Kasumi-1 (cell line): ENCODE measurements around the gene ATP1A2.

Source experiments
- DNase-seq, 2 experiments: peaks; one replicate each; lab custom pipeline; 2025; lab: John Stamatoyannopoulos, UW

The ATP1A2 gene

DNA sequence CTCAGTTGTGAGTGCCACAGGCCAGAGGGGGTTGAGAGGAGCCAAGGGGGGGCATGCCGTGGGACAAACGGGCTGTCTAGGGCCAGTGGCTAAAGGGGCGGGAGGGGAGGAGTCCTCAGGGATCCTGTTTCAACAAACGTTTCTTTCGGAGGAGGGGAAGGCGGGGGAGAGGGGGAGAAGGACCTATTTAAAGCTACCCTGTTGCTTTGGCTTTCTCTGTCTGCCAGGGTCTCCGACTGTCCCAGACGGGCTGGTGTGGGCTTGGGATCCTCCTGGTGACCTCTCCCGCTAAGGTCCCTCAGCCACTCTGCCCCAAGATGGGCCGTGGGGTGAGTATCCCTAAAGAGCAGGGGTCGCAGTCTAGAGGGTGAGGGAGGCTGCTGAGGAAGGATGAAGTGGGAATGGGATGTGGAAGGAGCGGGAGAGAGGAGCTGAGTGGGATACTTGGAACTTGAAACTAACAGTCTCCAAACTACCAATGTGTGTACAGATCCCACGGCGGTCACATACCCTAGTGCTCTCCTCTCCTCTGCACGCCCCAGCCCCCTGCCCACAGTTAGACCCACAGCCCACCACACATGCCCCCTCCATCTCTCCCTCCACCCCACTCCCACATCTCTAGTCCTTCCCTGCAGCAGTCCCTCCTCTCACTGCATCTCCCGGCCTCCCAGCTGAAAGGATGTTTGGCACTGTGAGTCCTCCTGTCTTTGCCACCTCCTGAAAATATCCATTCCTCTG is at the start of gene ATP1A2:
TSS of gene ATP1A2 (plus strand) at position 215 of the 738 bp plus-strand sequence. CDS start at position 318, 103 bp downstream.
- no peak for DNase-seq

DNA sequence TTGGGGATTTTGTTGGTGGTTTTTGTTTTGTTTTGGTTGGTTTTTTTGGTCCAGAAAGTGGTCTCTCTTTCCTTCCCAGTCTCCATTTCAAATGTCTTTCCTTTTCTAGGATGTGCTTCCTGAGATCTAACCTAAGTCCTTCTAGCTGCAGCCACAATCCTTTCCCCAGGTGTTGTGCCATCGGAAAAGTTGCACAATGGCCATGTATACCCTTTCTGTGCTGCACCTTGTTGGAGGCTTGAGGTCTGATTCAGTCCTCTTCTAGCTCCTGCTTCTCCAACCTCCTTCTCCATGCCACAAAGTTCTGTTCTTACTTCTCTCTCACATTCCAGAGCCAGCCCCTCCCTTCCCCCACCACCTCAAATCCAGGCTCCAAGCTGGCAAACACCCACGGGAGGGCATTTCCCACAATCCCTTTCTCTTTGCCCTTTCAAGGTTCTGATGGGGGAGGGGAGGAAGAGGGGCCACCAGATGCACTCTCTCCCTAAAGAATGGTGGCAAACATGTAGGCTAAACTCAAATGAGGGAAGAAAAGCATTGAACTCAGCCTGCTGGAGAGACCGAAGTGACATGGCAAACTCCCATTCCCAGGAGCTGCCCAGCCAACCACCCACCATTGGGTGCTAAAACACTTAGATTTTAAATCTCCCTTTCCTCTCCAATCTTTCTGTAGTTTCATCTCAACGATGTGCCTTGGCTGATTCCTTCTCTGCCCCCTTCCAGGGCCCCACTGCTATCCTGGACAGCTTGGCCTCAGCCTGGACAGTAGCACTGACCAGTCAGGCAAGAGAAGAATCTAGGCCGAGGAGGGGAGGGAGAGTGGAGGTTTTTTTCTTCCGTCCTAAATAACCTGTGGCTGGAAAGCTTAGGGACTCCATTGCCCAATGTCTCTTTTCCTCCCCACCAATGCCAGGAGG is 48.5 kb upstream of the ATP1A2 start:
- no peak for DNase-seq

DNA sequence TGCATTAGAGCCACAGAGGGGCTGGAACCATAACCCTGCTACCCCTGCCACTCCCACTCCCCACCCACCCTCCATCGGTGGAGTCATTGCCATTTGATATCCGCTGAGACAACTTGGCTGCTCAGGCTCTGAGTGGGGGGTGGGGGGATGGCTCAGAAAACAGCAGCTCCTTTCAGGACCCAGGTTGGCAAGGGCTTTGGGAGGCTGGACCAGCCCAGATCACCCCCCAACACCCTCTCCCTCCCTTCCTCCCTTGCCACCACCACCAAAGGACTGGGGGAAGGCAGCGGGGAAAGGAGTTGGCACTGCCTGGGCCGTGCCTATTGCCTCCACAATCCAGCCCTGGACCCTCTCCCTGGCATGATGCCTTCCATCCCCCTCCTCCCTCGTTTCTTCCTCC is 47.3 kb upstream of the ATP1A2 start:
- no peak for DNase-seq

DNA sequence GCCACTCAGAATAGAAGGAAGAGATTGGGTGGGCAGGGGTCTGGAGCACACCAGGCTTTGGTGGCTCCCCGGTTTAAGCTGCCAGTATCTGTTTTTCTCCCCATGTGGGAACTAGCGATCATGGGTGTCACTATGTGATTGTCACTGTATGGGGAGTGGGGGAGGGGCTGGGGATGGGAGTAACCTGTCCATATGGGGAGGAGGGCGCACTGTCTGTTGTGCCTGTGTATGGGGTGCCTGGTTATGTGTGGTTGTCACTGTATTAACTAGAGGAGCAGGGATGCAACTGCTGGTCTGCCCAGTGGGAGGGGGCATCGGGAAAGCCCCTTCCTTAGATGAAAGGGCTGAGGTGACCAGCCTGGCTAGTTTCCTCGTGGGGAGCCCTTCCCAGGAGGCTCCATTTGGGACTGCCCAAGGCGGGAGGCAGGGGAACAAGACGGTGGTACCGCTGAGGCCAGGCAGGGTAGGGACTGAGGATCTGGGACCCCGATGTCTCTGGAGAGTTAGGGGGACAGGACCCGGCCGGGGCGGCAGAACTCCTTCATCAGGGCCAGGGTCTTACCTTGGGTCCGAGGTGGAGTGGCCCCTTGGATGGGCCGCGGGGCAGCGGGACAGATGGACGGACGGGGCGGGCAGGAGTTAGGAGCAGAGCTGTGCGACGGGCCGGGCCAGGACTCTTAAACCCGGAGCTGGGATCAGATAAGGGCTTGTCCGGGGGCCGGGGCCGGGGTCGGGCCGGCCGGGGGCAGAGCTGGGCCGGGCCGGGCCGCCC is 45.9 kb upstream of the ATP1A2 start, which contains the start of gene KCNJ10:
TSS of gene KCNJ10 (minus strand) at position 701 of the 772 bp plus-strand sequence. CDS start 27,628 bp downstream, outside the sequence.
- DNase-seq, result no peak

DNA sequence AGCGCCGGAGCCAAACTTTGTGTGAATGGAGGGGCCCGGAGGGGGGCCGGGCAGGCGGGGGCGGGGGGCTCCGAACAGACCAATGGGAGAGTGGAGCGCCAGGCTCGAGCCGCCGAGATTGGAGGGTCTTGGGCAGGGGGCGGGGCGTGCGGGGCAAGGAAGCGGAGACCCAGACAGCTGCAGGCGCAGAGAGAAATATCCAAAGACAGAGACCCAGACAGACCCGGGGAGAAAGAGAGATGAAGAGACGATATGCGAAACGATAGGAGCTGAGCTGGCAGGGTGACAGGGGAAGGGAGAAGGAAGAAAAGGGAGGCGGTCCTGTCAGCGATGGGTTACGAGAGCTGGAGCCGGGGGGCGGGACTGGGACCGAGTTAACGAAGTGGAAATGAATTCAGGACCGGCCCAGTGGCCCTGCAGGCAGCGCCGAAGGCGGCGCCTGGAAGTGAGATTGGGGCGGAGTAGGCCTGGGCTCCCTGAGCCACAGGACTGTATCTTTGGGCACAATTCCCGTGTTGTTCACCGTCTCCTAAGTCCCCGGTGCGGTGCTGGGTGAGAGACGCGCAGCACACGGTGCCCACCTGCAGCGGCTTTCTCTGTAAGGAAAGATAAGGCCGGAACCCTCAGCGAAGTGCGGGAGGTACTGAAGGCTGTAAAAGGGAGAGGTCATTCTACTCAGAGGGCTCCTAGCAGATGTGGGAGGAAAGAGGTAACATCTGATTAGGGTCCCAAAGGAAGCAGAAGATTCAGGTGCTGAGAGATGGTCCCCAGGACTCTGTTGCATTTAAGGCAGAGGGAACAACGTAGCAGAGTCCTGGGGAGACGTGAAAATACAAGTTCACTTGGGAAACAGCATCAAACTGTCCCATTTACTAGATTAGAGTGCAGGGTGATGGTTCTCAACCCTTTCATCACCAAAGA is 45.1 kb upstream of the ATP1A2 start:
- DNase-seq, result peak; percentile 35 to 73

DNA sequence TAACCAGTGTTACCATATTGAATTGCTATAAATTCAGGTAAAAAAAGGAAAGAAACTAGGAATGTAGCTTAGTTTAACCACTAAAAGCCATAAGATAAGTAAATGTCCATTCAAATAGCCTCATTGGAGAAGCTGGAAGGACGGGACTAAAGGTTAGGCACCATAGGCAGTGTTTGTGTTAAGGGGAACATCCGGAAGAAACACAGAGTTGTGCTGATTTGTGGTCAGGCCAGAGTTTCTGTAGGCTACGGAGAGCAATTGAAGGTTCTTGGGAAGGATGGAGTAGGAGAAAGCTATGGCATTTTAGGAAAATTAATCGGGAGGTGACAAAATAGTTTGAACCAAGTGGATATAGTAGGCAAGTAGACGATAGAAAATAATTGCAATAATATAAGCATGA is 44.3 kb upstream of the ATP1A2 start:
- DNase-seq, result no peak

DNA sequence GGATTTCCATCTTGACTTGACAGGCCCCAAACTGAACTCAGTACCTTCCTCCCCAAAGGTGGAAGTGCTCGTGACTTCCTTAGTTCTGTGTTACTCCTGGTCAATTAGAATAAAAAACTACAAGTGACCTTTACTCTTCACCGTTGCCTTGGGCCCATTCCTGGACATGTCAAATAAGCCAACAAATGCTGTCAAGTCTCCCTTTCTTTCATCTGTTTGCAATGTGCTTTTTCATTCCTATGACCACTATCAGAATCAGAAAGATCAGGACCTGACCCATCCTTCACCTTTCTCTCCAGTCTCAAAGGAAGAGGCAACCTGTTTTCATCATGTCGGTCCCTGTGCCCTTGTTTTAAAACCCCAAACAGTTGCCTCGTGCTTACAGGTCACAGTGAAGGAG is 40.7 kb upstream of the ATP1A2 start:
- DNase-seq, result no peak

DNA sequence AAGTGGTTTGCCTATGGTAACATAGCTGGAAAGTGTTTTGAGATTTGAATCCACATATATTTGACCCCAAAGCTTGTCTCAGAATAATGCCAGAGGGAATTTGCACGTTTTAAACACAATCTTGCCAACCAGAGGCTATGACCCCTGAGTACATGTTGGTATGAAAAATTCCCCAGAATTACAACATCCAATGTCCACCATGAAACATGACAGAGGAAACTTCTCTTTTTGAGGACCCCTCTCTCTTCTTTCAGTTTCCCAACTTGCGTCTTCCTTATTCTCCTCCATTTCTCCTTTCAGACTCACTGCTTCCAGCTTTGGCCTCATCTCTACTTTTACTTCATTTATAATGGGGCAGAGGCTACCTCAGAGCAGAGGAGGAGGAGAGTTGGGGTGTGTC is 39.7 kb upstream of the ATP1A2 start:
- DNase-seq, result no peak

DNA sequence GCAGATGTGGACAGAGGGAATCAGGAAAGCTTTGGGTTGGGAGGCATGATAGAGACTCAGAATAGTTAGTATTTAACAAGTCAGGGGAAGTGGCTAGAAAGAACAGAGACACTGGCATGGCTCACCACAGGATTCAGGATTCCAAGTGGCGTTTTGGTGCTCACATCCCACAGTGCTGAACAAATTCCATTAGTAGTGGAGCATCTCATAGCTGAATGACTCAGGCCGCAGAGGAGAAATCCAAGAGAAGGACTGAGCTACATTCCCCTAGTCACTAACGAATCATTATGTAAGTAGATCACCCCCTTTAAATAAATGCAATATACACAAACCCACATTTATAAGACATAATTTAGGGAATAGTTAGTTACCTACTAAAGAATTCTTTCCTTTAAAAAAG is 39.3 kb upstream of the ATP1A2 start:
- no peak for DNase-seq

DNA sequence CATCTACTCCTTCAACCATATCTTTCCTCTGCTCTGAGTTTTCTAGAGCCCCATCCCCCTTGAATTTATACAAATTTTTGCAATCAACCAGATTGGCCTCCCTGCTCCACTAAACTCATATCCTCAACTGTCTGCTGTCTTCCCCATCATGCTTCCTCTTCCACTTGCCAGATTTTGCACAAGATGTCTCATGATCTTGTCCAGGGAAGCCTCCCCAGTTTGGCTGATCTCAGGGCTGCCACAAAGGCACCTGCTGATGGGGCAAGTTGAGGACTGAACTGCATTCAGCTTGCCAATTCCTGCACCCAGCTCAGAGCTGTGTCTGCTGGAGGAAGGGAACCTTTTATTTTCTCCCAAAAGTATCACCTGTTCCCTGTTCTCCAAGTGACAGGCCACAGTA is 38.1 kb upstream of the ATP1A2 start:
- no peak for DNase-seq

DNA sequence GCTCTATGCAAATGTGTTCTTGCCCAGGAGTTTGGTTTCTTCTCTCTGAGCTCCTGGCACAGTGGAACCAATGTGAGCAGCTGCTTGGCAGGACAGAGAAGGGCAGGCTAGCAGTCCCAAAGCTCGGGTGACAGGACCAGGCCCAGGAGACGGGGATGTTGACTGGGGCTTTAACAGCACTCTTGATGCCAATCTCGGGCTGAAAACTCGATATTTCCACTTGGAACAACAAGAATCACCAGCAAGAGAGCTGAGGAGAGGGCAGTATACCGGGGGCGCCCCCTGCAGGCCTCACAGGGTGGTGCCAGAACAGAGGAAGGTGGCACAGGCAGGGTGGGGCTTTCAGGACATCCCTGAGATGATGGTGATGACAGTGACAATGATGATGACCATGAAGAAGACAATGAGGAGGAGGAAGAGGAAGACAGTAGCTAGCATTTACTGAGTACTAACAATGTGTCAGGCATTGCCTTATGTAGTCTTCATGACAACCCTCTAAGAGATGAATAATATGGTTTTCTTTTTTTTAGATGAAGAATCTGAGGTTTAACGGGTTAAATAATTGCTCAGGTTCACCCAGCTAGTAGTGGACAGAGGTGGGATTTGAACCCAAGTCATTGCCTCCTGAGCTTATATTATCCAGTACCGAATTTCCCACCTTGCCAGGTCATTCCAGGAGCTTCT is 36.9 kb upstream of the ATP1A2 start:
- peak; percentile 34 to 65 for DNase-seq

DNA sequence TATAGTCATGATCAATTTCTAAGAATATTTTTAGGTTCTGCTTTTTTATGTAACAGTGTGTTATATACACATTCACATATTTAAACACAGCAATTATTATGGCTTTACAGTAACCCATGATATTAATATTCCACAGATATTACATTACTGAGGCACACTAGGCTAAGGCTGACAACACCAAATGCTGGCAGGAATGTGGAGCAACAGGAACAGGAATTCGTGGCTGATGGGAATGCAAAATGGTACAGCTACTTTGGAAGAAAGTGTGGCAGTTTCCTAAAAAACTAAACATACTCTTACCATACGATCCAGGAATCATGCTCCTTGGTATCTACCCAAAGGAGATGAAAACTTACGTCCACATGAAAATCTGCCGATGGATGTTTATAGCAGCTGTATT is 36.1 kb upstream of the ATP1A2 start:
- DNase-seq, result no peak

DNA sequence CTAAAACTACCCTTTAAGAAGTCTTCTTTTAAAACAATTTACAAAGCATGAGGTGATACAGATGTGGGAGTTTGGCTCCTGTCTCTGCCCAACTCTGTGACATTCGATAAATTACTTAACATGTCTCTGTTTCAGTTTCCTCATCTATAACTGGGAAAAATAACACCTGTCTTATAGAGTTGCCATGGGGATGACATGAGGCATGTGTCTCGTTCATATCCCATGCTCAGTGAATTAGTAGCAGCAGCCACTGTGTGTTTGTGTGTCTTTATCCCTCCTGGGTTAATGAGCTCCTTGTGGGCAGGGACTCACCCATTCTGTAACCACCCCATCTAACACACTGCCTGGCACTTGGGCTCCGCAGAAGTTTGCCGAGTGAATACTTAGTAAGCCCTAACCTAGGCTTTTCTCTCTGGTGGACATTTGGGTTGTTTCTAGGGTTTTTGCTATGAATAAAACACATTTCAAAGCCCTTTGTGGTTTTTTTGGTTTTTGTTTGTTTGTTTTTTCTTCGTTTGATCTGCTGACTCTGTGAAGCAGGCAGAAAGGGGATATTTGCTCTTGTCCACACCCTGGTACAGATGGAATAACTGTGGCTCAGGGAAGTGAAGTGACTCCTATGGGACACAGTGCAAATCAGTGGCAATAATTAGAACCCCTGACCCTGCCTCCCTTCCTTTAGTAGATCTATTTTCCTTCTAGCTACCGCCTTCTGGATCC is 35.0 kb upstream of the ATP1A2 start:
- DNase-seq, result no peak

DNA sequence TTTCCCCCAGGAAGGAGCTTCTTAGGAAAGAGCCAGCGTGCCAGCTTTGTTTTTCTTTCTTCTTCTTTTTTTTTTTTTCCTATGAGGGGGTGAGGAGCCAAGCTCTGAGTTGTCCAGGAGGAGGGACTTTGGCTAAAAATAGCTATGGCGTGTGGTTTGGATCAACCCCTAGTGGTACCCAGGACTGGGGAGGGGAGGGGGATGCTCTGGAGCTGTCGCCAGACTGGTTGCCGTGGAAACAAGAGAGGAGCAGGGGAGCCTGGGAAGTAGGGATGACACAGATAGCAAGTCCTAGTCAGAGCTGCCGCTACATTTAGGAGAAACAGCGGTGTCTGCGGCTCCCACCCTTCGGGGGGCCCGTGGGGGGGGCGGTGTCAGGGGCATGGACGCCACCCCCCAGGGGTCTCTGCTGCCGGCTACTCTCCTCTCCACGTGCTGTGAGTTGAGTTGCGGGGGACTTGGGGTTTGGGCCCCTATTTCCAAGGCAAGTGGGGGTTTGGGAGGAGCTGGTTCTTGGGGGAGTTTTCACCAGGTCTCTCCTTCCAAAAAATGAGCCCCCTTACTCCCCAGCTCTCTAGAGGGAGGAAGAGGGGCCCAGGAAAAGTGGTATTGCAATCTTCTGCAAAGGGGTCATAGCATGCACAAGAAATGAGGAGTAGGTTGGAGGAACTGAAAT is 34.2 kb upstream of the ATP1A2 start, which contains the start of gene KCNJ9:
TSS of gene KCNJ9 (plus strand) at position 278 of the 676 bp plus-strand sequence. CDS start 2,493 bp downstream, outside the sequence.
- no peak for DNase-seq

DNA sequence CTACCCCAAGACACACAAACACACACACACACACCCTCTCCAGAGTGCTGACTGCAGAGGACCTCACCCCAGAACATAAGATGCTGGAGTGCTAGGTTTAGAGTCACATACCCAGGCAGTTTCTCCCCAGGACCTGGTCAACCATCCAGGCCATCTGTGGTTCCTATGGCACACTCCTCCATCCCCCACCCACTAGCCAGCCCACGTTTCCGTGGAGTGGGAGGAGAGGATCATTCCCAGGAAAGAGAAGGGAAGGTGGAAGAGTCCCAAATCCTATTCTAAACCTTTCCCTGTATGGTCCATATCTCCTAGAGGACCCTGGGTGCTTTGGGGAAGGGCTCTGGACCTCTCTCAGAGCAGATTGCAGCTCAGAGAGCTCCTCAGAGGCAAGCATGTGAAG is 33.1 kb upstream of the ATP1A2 start:
- no peak for DNase-seq

DNA sequence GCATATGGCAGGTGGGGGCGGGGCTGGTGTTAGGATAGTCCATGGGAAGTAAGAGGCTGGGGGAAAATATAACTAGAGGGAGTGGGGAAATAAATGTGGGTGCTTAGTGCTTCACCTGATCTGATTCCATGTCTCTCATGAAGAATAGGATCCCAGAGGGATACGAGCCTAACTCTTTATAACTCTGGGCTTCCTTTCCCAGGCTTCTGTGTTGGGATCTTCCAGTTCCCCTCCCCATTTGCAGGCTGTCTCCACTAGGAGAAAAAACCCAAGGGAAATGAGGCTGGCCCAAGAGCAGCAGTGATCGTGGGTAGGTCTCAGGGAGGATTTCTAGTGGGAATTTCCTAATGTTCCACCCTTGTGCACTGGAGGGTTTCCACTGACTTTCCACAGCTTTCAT is 32.6 kb upstream of the ATP1A2 start:
- no peak for DNase-seq

DNA sequence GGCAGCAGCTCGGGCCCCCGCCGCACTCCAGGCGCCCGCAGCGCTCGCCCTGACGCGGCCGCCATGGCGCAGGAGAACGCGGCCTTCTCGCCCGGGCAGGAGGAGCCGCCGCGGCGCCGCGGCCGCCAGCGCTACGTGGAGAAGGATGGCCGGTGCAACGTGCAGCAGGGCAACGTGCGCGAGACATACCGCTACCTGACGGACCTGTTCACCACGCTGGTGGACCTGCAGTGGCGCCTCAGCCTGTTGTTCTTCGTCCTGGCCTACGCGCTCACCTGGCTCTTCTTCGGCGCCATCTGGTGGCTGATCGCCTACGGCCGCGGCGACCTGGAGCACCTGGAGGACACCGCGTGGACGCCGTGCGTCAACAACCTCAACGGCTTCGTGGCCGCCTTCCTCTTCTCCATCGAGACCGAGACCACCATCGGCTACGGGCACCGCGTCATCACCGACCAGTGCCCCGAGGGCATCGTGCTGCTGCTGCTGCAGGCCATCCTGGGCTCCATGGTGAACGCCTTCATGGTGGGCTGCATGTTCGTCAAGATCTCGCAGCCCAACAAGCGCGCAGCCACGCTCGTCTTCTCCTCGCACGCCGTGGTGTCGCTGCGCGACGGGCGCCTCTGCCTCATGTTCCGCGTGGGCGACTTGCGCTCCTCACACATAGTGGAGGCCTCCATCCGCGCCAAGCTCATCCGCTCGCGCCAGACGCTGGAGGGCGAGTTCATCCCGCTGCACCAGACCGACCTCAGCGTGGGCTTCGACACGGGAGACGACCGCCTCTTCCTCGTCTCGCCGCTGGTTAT is 31.4 kb upstream of the ATP1A2 start:
- peak in 1 of 2 experiments; percentile 13 for DNase-seq

DNA sequence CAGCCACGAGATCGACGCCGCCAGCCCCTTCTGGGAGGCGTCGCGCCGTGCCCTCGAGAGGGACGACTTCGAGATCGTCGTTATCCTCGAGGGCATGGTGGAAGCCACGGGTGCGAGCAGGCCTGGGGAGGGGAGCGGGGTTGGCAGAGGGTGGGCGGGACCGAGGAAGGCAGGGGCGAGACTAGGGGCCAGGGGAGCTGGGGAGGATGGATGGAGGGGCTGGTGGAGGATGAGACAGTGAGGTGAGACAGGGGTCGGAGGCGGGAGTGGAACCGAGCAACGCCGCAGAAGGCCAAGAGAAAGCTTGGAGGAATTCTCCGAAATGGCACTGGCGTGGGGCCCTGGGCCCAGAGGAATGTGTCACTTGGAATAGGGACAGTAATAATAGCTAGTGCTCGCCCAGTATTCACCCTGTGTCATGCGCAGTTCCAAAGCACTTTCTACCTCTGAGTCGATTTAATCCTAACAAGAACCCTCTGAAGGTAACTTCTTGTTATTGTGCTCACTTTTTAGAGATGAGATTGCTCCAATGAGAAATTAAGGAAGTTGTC is 30.7 kb upstream of the ATP1A2 start:
- no peak for DNase-seq
